Testis (tissue), 2 donors: ENCODE data around the gene SAV1.

Experiments
- POLR2A ChIP-seq: fragments of 450-650 bp; IDR thresholded peaks from one replicate; pipeline ENCODE4 v1.6.1; 2017; ENCODE audit warnings: antibody characterized with exemption, mild to moderate bottlenecking, moderate library complexity
- TF ChIP-seq, protein P1 (sequence below), 3 experiments: fragments of 450-650 bp in 2 of 3; fragments of 200-600 bp in 1 of 3; sonication (generic) in 1 of 3; IDR thresholded peaks; one replicate each; pipeline ENCODE4 v1.5.1; 2016 to 2019; ENCODE audit warnings: antibody characterized with exemption in 3 of 3, mild to moderate bottlenecking in 2 of 3, moderate library complexity in 1 of 3

- TF ChIP-seq, protein P1, sequence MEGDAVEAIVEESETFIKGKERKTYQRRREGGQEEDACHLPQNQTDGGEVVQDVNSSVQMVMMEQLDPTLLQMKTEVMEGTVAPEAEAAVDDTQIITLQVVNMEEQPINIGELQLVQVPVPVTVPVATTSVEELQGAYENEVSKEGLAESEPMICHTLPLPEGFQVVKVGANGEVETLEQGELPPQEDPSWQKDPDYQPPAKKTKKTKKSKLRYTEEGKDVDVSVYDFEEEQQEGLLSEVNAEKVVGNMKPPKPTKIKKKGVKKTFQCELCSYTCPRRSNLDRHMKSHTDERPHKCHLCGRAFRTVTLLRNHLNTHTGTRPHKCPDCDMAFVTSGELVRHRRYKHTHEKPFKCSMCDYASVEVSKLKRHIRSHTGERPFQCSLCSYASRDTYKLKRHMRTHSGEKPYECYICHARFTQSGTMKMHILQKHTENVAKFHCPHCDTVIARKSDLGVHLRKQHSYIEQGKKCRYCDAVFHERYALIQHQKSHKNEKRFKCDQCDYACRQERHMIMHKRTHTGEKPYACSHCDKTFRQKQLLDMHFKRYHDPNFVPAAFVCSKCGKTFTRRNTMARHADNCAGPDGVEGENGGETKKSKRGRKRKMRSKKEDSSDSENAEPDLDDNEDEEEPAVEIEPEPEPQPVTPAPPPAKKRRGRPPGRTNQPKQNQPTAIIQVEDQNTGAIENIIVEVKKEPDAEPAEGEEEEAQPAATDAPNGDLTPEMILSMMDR (IDR thresholded peaks at IDR 0.05): no peak
- TF ChIP-seq POLR2A: peak; percentile 0
These were observed at the start of gene SAV1 for GRCh38 chr14:50667996-50668825.
